GM12891 (cell line): Measurements from ENCODE around the gene TMEM37.

Source experiments
- PAX5 ChIP-seq: IDR thresholded peaks from 2 replicates; pipeline ENCODE4 v1.6.1; 2011; ENCODE audit warnings: low read length, moderate library complexity, mild to moderate bottlenecking; ENCODE audit not compliant: insufficient read depth, severe bottlenecking
- POLR2A ChIP-seq: IDR thresholded peaks from 2 replicates; pipeline ENCODE4 v1.6.1; 2011; ENCODE audit warnings: low read depth, low read length, control low read depth
- POLR2AphosphoS5 ChIP-seq: IDR thresholded peaks from 2 replicates; pipeline ENCODE4 v1.6.1; 2011; ENCODE audit warnings: low read depth, low read length, control low read depth
- POU2F2 ChIP-seq: IDR thresholded peaks from 2 replicates; pipeline ENCODE4 v1.6.1; 2011; ENCODE audit warnings: low read depth, mild to moderate bottlenecking, control low read depth, low read length, moderate library complexity
- SPI1 ChIP-seq: IDR thresholded peaks from 2 replicates; pipeline ENCODE4 v1.6.1; 2011; ENCODE audit warnings: low read depth, low read length, control low read depth
- TAF1 ChIP-seq: IDR thresholded peaks from 2 replicates; pipeline ENCODE4 v1.6.1; 2011; ENCODE audit warnings: low read depth, low read length, control low read depth

GRCh38 chr2:119432851-119433522 is 1.3 kb downstream of the TMEM37 start:
- TF ChIP-seq POLR2AphosphoS5 (no peak), TAF1 (no peak), POLR2A (no peak), POU2F2 (no peak), SPI1 (no peak), PAX5 (no peak)
